Urothelium cell line (cell line): ENCODE measurements around the gene TMEM154.

Source experiments
- DNase-seq: peaks from one replicate; pipeline ENCODE4 v3.0.0; 2011; ENCODE audit warnings: low spot score, mixed read lengths
- FAIRE-seq: peaks from 2 replicates; lab custom pipeline; 2011; peaks lifted over from hg19 to GRCh38; lab: Jason Lieb, UNC

TMEM154 gene

GRCh38 chr4:152697284-152698088 lies 17.7 kb upstream of the TMEM154 start:
- FAIRE-seq (no peak), DNase-seq (no peak)

DNA sequence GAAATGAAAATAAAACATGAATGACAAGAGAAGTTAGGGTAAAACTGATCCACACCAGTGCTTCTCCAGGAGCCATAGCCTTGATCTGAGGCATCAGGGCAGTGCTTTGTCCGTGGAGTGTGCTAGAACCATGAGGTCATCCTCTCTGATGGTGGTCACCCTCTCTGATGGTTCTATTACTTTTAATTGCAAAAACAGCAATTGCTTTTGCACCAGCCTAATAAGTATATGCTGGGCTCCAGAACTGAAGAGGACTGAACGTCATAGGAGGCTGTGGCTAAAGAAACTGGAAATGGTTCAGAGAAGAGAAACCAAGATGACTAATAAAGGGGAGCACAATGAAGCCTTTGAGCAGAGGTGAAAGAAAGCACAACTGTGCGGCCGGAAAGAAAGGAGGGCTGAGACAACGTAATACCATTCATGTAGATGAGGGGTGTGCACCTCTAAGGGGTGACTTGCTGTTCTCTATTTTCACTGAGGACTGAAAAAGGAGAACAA lies 17.0 kb upstream of the TMEM154 start:
- DNase-seq (peak; percentile 82), FAIRE-seq (no peak)

- DNase-seq, result no peak
- no peak for FAIRE-seq
These were observed 14.1 kb upstream of the TMEM154 start for GRCh38 chr4:152693871-152694270.

GRCh38 chr4:152691761-152692160 lies 12.0 kb upstream of the TMEM154 start:
- FAIRE-seq (no peak), DNase-seq (no peak)

DNA sequence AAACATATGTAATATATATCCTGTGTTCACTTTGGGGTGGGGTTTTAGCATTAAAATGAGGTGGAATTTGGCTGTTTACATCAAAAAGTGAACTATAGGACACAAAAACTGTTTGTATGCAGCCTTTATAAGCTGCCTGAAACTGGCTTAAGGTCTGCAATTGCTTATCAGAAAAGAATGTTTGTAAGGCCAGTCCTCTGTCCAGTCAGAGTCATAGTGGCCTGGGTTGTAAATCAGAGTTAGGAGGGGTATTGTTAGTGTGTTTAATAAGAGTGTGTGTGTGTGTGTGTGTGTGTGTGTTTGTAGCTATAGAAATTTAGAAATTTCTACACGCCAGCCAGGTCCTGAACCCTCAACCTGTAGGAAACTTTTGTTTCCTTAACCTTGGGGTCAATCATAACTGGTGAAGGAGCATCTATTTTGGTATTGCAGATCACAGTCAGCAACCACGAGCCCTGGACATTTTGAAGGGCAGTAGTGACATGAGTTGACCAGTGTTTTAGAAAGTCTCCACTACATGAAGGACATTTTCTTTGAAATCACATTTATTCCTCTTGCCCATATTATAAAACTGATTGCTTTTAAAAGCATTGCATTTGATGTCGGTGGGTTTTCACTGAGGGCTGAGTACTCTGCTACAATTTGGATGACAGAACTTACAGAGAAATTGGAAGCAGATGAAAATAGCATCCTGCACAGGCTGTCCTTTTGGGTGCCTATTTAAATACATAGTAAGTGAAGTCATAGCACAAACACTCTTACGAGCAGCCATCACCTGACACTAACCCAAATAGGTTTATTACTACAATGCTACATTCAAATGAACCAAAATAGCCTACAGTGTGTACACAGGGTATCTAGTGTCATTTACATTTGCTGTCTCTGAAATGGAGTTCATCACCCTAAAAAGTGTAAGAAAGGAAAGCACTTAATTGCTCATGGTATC lies 11.2 kb upstream of the TMEM154 start:
- no peak for DNase-seq
- FAIRE-seq, result no peak

DNA sequence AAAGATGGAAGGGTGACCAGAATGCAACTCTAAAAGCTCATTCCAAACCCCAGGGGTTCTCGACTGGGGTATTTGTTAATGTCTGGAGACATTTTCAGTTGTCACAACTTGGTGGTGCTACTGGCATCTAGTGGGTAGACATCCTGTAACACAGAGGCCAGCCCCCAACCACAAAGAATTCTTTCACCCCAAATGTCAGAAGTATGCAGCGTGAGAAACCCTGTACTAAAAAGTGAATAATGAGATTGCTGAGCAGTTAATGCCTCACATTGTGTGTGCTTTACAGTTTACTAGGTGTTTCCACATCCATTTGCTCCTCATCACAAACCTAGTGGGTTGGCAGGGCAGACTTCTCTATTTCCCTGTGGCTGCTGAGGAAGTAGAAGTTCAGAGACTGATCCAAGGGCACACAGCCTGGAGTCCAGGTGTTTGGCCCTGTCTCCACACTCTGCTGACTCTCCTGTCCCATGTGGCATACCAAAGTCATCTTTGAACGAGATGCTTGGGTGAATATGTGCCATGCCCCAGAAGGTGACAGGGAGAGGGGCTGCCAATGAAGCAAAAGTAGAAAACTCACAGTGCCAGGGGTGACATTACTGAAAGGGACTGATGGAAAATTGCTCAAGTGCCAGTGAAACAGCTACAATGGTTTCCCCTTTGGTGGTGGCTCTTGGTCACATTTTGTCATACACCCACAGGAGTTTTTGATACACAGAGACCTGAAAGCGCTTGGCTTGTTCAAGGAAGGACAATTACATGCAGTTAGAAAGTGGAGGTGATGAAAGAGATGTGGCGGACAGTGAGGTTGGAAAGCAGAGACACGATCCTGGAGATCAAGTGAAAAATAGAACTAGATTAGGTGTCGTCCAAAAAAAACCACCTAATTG lies 10.1 kb upstream of the TMEM154 start:
- FAIRE-seq, result no peak

DNA sequence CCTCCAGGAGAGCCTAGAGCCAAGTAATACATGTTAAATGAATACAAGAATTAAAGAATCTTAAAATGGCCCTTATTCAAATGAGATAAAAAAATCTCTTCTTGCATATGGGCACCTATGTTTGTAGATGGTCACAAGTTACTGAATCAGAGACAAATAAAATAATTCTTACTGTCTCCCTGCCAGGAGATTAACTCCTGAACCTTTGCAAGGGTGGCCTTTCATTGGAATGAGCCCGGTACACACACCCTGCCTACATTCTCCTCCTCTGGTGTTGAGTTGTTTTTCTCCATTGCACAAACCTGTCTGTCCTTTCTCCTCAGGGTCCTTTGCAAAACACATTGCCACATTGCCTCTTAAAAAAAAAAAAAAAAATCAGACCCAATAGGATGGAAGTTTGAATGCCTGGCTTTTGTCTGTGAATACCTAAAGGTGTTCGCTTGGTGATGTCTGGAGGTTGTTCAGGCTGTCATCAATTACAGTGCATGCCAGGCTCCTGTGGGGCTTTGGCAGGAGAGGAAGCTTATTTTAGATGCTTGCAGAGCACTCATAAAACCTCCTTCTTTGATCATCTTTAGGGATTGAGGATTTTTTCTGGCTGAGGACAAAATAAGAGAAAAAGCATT lies 8.3 kb upstream of the TMEM154 start:
- no peak for DNase-seq
- FAIRE-seq, result no peak

More for the DNA sequence above, 10.1 kb upstream of the TMEM154 start:
- DNase-seq, result no peak

DNA sequence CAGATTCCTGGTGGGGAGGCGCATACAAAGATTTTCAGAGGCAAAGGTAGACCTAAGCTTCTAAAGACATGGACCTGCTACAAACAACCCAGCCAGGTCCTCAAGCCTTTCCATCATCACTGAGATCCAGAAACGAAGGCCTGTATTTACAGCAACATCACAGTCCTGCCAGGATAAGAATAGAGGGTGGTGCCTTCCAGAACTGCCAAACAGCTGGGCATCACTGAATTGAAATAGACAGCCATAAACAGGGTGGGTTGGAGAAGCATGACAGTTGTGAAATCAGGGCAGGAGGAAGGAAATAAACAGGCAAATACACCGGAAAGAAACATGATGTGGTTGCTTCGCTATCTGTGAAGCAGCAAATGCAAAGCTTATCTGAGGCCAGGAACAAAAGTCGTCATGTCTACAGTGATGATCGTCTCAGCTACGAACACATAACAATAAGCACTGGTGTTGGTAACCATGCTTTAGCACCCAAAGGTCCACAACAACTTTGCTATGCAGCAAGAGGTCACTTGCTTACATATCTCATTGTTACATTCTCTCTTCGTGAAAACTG lies 6.7 kb upstream of the TMEM154 start:
- FAIRE-seq (no peak), DNase-seq (no peak)

- FAIRE-seq, result no peak
- no peak for DNase-seq
These were observed 4.8 kb upstream of the TMEM154 start for GRCh38 chr4:152684587-152684986.

GRCh38 chr4:152684007-152684406 lies 4.2 kb upstream of the TMEM154 start:
- no peak for FAIRE-seq
- no peak for DNase-seq

- FAIRE-seq, result no peak
- no peak for DNase-seq
These were observed 2.5 kb upstream of the TMEM154 start for GRCh38 chr4:152682143-152682941.

GRCh38 chr4:152680988-152681603 lies 1.3 kb upstream of the TMEM154 start:
- FAIRE-seq (no peak), DNase-seq (peak; percentile 69)

DNA sequence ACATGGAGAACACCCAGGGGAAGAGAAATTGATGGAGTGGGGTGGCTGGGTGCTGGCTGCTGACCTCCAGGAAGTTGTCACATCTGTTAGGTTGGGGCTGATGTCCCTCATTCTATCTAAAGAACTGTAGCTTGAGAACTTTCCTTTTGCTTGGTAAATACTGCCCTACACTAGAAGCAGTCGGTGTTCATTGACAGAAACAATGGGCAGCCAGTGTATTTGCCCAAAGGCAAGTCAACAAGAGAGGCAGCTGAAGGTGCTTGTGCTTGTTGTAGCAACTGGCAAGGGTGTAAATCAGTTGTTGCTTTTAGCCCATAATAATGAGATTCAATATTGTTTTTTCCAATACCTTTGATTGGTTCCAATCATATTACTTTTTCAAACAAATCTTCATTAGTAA lies 956 bp downstream of the TMEM154 start:
- DNase-seq, result no peak
- FAIRE-seq, result no peak

- DNase-seq (no peak), FAIRE-seq (no peak)
These were observed 2.7 kb downstream of the TMEM154 start for GRCh38 chr4:152677117-152677516.

- no peak for FAIRE-seq
- DNase-seq, result no peak
These were observed 3.5 kb downstream of the TMEM154 start for GRCh38 chr4:152676052-152676854.

- DNase-seq (no peak), FAIRE-seq (no peak)
These were observed 5.4 kb downstream of the TMEM154 start for GRCh38 chr4:152674359-152674758.

DNA sequence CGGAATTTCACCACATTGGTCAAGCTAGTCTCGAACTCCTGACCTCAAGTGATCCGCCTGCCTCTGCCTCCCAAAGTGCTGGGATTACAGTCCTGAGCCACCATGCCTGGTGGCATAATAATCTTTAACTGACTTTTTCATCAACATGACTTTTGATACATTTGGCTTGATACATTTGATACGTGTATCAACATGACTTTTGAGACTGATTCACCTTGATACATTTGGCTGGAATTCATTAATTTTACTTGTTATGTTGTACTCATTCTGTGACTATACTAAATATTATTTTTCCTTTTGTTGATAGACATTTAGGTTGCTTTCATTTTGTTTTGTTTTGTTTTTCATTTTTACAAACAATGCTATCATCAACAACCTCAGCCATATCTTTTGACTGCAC lies 6.3 kb downstream of the TMEM154 start:
- DNase-seq (no peak), FAIRE-seq (no peak)
